Measurements from ENCODE around the gene KIAA0753.

KIAA0753 gene

DNA sequence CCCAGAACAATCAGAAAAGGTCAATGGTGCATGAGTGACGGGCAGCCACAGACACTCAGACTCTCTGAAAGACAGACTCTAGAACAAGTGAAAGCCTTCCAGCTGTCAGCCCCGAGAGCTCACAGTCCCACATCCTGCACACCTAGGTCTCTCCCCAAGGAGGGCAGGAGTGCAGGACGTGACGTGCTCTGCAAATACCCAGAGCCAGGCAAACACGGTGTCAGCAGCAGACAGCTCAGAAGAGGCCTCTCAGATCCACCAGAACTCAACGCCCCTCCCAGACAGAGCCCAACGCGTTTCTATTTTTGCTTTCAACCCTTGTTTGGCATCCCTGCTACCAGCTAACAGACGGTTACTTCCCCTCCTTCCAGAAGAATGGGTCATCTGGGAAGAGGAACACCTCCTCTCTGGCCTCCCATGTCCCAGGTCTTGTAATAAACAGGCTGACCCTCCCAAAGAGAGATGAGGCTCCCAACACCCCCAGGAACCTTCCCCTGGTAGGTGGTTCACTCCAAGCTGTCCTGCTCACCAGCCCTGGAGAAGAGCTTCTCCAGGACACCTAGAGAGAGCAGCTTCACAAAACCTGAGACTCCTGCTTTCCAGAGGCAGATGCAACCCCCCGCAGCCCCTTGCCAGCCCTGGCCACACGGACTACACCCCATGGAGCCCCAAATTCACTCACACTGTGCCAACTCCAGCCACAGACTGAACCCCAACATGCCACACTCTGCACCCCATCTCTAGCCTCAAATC lies 91.8 kb downstream of the KIAA0753 start:
- in situ Hi-C loops (cut with HindIII; ENCODE audit: low sequenced_read_pairs) = no loop called here
- H3K4me3 ChIP-seq (ENCODE audit: low read depth, low read length) = no peak overlapping the region
- no peak for DNase-seq (ENCODE audit: low read depth)
- TF ChIP-seq CTCF (IDR thresholded peaks at IDR 0.05; ENCODE audit: low read depth, low read length, missing control alignments) = no peak

GRCh38 chr17:6548034-6548433 lies 92.5 kb downstream of the KIAA0753 start:
- in situ Hi-C loops (cut with HindIII; ENCODE audit: low sequenced_read_pairs) = no loop called here
- TF ChIP-seq CTCF (IDR thresholded peaks at IDR 0.05; ENCODE audit: low read depth, low read length, missing control alignments) = no peak
- DNase-seq (ENCODE audit: low read depth) = no peak
- no peak overlapping the region for H3K4me3 ChIP-seq (ENCODE audit: low read depth, low read length)

GRCh38 chr17:6547336-6547735 lies 93.2 kb downstream of the KIAA0753 start:
- in situ Hi-C loops (cut with HindIII; ENCODE audit: low sequenced_read_pairs) = no loop called here
- no peak for DNase-seq (ENCODE audit: low read depth)
- TF ChIP-seq CTCF (IDR thresholded peaks at IDR 0.05; ENCODE audit: low read depth, low read length, missing control alignments) = no peak
- no peak overlapping the region for H3K4me3 ChIP-seq (ENCODE audit: low read depth, low read length)

DNA sequence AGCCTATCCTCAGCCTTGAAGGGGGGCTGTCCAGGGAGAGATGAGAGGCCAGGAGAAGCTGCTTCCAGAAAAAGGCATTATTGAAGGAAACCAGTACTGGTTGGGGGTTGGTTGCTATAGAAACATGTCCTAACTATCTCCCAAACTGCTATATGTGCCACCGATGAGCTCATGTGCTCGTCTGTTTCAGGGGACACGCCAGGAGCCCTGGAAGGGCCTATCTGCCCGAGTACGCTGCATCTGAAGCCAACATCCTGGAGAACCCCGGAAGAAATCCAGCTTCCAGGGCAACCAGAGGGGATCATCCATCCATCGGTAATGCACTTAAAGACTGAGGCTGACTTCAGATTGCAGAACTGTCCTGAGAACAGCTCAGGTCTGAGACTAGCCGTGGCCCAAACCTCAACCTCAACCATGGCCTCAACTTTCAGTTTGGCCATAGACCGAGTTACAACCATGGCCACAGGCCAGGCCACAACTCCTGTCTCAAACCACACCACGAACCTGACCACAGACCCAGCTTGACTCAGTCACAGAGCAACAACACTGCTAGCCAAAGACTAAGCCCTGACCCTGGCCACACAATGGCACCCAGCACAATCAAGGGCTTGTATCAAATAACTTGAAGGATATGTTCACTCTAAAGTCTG lies 94.3 kb downstream of the KIAA0753 start:
- peak; percentile 84 for DNase-seq (ENCODE audit: low read depth)
- no peak for TF ChIP-seq CTCF (IDR thresholded peaks at IDR 0.05; ENCODE audit: low read depth, low read length, missing control alignments)
- H3K4me3 ChIP-seq (ENCODE audit: low read depth, low read length) = no peak overlapping the region
- in situ Hi-C loops (cut with HindIII; ENCODE audit: low sequenced_read_pairs) = no loop called here

GRCh38 chr17:6545291-6545690 lies 95.2 kb downstream of the KIAA0753 start:
- no peak for TF ChIP-seq CTCF (IDR thresholded peaks at IDR 0.05; ENCODE audit: low read depth, low read length, missing control alignments)
- H3K4me3 ChIP-seq (ENCODE audit: low read depth, low read length) = no peak overlapping the region
- in situ Hi-C loops (cut with HindIII; ENCODE audit: low sequenced_read_pairs) = no loop called here
- no peak for DNase-seq (ENCODE audit: low read depth)

GRCh38 chr17:6544011-6544370 lies 96.5 kb downstream of the KIAA0753 start:
- H3K4me3 ChIP-seq (ENCODE audit: low read depth, low read length) = no peak overlapping the region
- no peak for TF ChIP-seq CTCF (IDR thresholded peaks at IDR 0.05; ENCODE audit: low read depth, low read length, missing control alignments)
- in situ Hi-C loops (cut with HindIII; ENCODE audit: low sequenced_read_pairs) = no loop called here
- DNase-seq (ENCODE audit: low read depth) = no peak
